Large intestine (tissue), 3 donors: ENCODE data around the gene HSPA1B. TPM values are rescaled to one million over a fixed set of nuclear protein-coding genes. Genes with fewer than 3 reads are reported as not detected.
"Not testable (repeated sequence)": the region's sequence is repeated elsewhere in the genome, so short reads cannot be mapped to it uniquely, and the experiment has no call there.

Source experiments
- DNase-seq, 2 donors: peaks; one replicate each; pipeline versions ENCODE4 v3.0.0 to v3.0.0-alpha.2; 2013
- H3K27ac ChIP-seq: one replicate; pipeline ENCODE4 v1.5.1; 2013; ENCODE audit warnings: low read length
- H3K27me3 ChIP-seq: 2 replicates; pipeline ENCODE4 v1.6.1; 2013; ENCODE audit warnings: low read length; ENCODE audit not compliant: control insufficient read depth, insufficient read depth
- H3K36me3 ChIP-seq: 2 replicates; pipeline ENCODE4 v1.6.1; 2013; ENCODE audit warnings: low read length; ENCODE audit not compliant: control insufficient read depth, insufficient read depth
- H3K4me1 ChIP-seq: one replicate; pipeline ENCODE4 v1.6.1; 2013; ENCODE audit warnings: low read length; ENCODE audit not compliant: control insufficient read depth, insufficient read depth
- H3K4me3 ChIP-seq: one replicate; pipeline ENCODE4 v1.5.1; 2013; ENCODE audit warnings: low read length
- H3K9me3 ChIP-seq: one replicate; pipeline ENCODE4 v1.6.1; 2013; ENCODE audit warnings: mild to moderate bottlenecking, low read depth, low read length, moderate library complexity; ENCODE audit not compliant: control insufficient read depth
- WGBS: methylation state at CpG from one replicate; pipeline ENCODE4 v1.1.5; 2013; ENCODE audit warnings: low lambda C conversion rate; ENCODE audit not compliant: insufficient coverage; 5-methylcytosine and 5-hydroxymethylcytosine counted together
- polyA plus RNA-seq: library from polyadenylated mRNA; unstranded; fragments of 120-200 nt; gene quantifications from one replicate; pipeline ENCODE4 v1.2.1, GENCODE V29; 2013

The HSPA1B gene
- polyA plus RNA-seq, 1 donor, result 241 TPM

GRCh38 chr6:31784098-31784925 is 43.2 kb upstream of the HSPA1B start:
- DNase-seq, result no peak
- peaks cover 53% of the 10 kb centered on the region for H3K36me3 ChIP-seq
- H3K4me3 ChIP-seq, result no peak overlapping the region
- WGBS, result no CpG with 5 or more reads among the region's 15 CpGs
- no peaks in the 10 kb centered on the region for H3K27me3 ChIP-seq
- no peak overlapping the region for H3K27ac ChIP-seq
- no peaks in the 10 kb centered on the region for H3K4me1 ChIP-seq
- no peaks in the 10 kb centered on the region for H3K9me3 ChIP-seq

GRCh38 chr6:31785475-31785874 is 42.1 kb upstream of the HSPA1B start:
- no peaks in the 10 kb centered on the region for H3K4me1 ChIP-seq
- no peaks in the 10 kb centered on the region for H3K27me3 ChIP-seq
- 100% methylated on average over 2 of the region's 11 CpGs for WGBS
- no peak for DNase-seq
- no peaks in the 10 kb centered on the region for H3K9me3 ChIP-seq
- peaks cover 44% of the 10 kb centered on the region for H3K36me3 ChIP-seq
- no peak overlapping the region for H3K4me3 ChIP-seq
- no peak overlapping the region for H3K27ac ChIP-seq

GRCh38 chr6:31791324-31792089 is 36.0 kb upstream of the HSPA1B start:
- no peaks in the 10 kb centered on the region for H3K4me1 ChIP-seq
- peak in 1 of 2 donors; percentile 44 for DNase-seq
- WGBS, result 60% methylated on average over 1 of the region's 12 CpGs
- no peaks in the 10 kb centered on the region for H3K9me3 ChIP-seq
- H3K36me3 ChIP-seq, result peaks cover 18% of the 10 kb centered on the region
- no peak overlapping the region for H3K4me3 ChIP-seq
- H3K27me3 ChIP-seq, result no peaks in the 10 kb centered on the region
- no peak overlapping the region for H3K27ac ChIP-seq

- H3K27me3 ChIP-seq, result no peaks in the 10 kb centered on the region
- H3K27ac ChIP-seq, result no peak overlapping the region
- DNase-seq, result no peak
- no CpG with 5 or more reads among the region's 3 CpGs for WGBS
- no peaks in the 10 kb centered on the region for H3K4me1 ChIP-seq
- H3K36me3 ChIP-seq, result peaks cover 18% of the 10 kb centered on the region
- H3K4me3 ChIP-seq, result no peak overlapping the region
- no peaks in the 10 kb centered on the region for H3K9me3 ChIP-seq
These were observed 35.5 kb upstream of the HSPA1B start for GRCh38 chr6:31792090-31792374.

- no peak overlapping the region for H3K4me3 ChIP-seq
- H3K27ac ChIP-seq, result no peak overlapping the region
- no peaks in the 10 kb centered on the region for H3K4me1 ChIP-seq
- H3K9me3 ChIP-seq, result no peaks in the 10 kb centered on the region
- H3K27me3 ChIP-seq, result no peaks in the 10 kb centered on the region
- WGBS, result no CpG with 5 or more reads among the region's 12 CpGs
- no peak for DNase-seq
- H3K36me3 ChIP-seq, result peaks cover 22% of the 10 kb centered on the region
These were observed 34.8 kb upstream of the HSPA1B start for GRCh38 chr6:31792761-31793171.

- not testable (repeated sequence) for H3K4me1 ChIP-seq, H3K27me3 ChIP-seq, H3K9me3 ChIP-seq, H3K4me3 ChIP-seq, DNase-seq, H3K27ac ChIP-seq
- WGBS, result 80% methylated on average over 2 of the region's 6 CpGs
- peaks cover 22% of the 10 kb centered on the region for H3K36me3 ChIP-seq
These were observed 33.7 kb upstream of the HSPA1B start for GRCh38 chr6:31793927-31794245.

GRCh38 chr6:31794294-31794865 is 33.2 kb upstream of the HSPA1B start:
- peaks cover 20% of the 10 kb centered on the region for H3K36me3 ChIP-seq
- no peaks in the 10 kb centered on the region for H3K4me1 ChIP-seq
- H3K4me3 ChIP-seq, result peak overlapping the region; percentile 95
- H3K27ac ChIP-seq, result peak overlapping the region; percentile 72
- peak in 1 of 2 donors; percentile 53 for DNase-seq
- H3K27me3 ChIP-seq, result no peaks in the 10 kb centered on the region
- WGBS, result no CpG with 5 or more reads among the region's 7 CpGs
- no peaks in the 10 kb centered on the region for H3K9me3 ChIP-seq

GRCh38 chr6:31794866-31795615 is 32.5 kb upstream of the HSPA1B start:
- DNase-seq, result no peak
- H3K27me3 ChIP-seq, result no peaks in the 10 kb centered on the region
- WGBS, result 0% methylated on average over 2 of the region's 44 CpGs
- H3K27ac ChIP-seq, result peak overlapping the region; percentile 72
- H3K4me1 ChIP-seq, result no peaks in the 10 kb centered on the region
- H3K4me3 ChIP-seq, result peak overlapping the region; percentile 95
- H3K9me3 ChIP-seq, result no peaks in the 10 kb centered on the region
- H3K36me3 ChIP-seq, result peaks cover 18% of the 10 kb centered on the region

- DNase-seq, result peak; percentile 91 to 92
- H3K4me3 ChIP-seq, result peak within 1 kb of the TSS; percentile 95
- H3K9me3 ChIP-seq, result no peaks in the 10 kb centered on the region
- peak within 1 kb of the TSS; percentile 72 for H3K27ac ChIP-seq
- no peaks in the 10 kb centered on the region for H3K4me1 ChIP-seq
- WGBS, result no CpG with 5 or more reads among the region's 75 CpGs
- peaks cover 18% of the 10 kb centered on the region for H3K36me3 ChIP-seq
- no peaks in the 10 kb centered on the region for H3K27me3 ChIP-seq
These were observed 31.8 kb upstream of the HSPA1B start, which contains the start of gene VARS1 for GRCh38 chr6:31795616-31796298. Gene VARS1 (minus strand): TSS chr6:31795752. CDS start chr6:31795217, 535 bp downstream.

- DNase-seq, result no peak
- H3K4me3 ChIP-seq, result no peak overlapping the region
- no CpG with 5 or more reads among the region's 2 CpGs for WGBS
- no peaks in the 10 kb centered on the region for H3K4me1 ChIP-seq
- H3K9me3 ChIP-seq, result no peaks in the 10 kb centered on the region
- no peaks in the 10 kb centered on the region for H3K27me3 ChIP-seq
- no peak overlapping the region for H3K27ac ChIP-seq
- H3K36me3 ChIP-seq, result peaks cover 16% of the 10 kb centered on the region
These were observed 30.5 kb upstream of the HSPA1B start for GRCh38 chr6:31796993-31797385.
